ENCODE data around the gene GART.

Gene GART

GRCh38 chr21:33552999-33553598, 11.2 kb upstream of the GART start:
- no peak for DNase-seq

- no peak for DNase-seq
Measured at GRCh38 chr21:33552093-33552998, 10.4 kb upstream of the GART start.

GRCh38 chr21:33551664-33552063, 9.7 kb upstream of the GART start:
- DNase-seq: no peak

- no peak for DNase-seq
Measured at GRCh38 chr21:33550772-33551660, 9.1 kb upstream of the GART start.

- no peak for DNase-seq
Measured at GRCh38 chr21:33549848-33550771, 8.2 kb upstream of the GART start.

- DNase-seq: no peak
Measured at GRCh38 chr21:33546086-33546485, 4.2 kb upstream of the GART start.

GRCh38 chr21:33544451-33545195, 2.7 kb upstream of the GART start:
- no peak for DNase-seq

GRCh38 chr21:33543505-33544129, 1.7 kb upstream of the GART start:
- no peak for DNase-seq

GRCh38 chr21:33542640-33543504, 955 bp upstream of the GART start, which contains the start of gene SON:
Gene SON (plus strand): TSS chr21:33543038. CDS start chr21:33543093, 55 bp downstream.
- peak; percentile 88 for DNase-seq

GRCh38 chr21:33541105-33541711, 709 bp downstream of the GART start:
- no peak for DNase-seq

- DNase-seq: no peak
Measured at GRCh38 chr21:33540711-33541104, 1.2 kb downstream of the GART start.

- no peak for DNase-seq
Measured at GRCh38 chr21:33539616-33540015, 2.3 kb downstream of the GART start.

GRCh38 chr21:33537212-33537611, 4.7 kb downstream of the GART start:
- no peak for DNase-seq

- no peak for DNase-seq
Measured at GRCh38 chr21:33531007-33531406, 10.9 kb downstream of the GART start.

- no peak for DNase-seq
Measured at GRCh38 chr21:33522953-33523349, 19.0 kb downstream of the GART start.

GRCh38 chr21:33522297-33522952, 19.5 kb downstream of the GART start:
- no peak for DNase-seq

- DNase-seq: no peak
Measured at GRCh38 chr21:33518899-33519298, 23.0 kb downstream of the GART start.

GRCh38 chr21:33514229-33514628, 27.7 kb downstream of the GART start:
- no peak for DNase-seq

GRCh38 chr21:33512481-33512880, 29.4 kb downstream of the GART start:
- DNase-seq: no peak

Data from GOT3 (cell line).